ENCODE results near the gene MRPS33. TPM values are rescaled to one million over a fixed set of nuclear protein-coding genes. Genes with fewer than 3 reads are reported as not detected.

MRPS33 gene
- total and polyA plus RNA-seq, 4 donors = 17.3 to 73.6 (median 42.9) TPM

GRCh38 chr7:141028767-141029166 lies 14.0 kb upstream of the MRPS33 start:
- no peak overlapping the region for H3K4me3 ChIP-seq
- no peak overlapping the region for H3K27ac ChIP-seq (ENCODE audit: low read depth in 1 of 2, low read length in 1 of 2)
- no peaks in the 10 kb centered on the region for H3K36me3 ChIP-seq (ENCODE audit: control insufficient read depth in 4 of 4, insufficient read depth in 4 of 4, low read length in 4 of 4)
- no peak for DNase-seq
- TF ChIP-seq CTCF (IDR thresholded peaks at IDR 0.05; ENCODE audit: control extremely low read depth, extremely low read depth) = no peak
- no peaks in the 10 kb centered on the region for H3K27me3 ChIP-seq (ENCODE audit: control insufficient read depth in 3 of 3, insufficient read depth in 3 of 3, low read length in 2 of 3)
- 87 to 89% methylated on average over 3 of the region's 3 CpGs for WGBS, 2 donors
- peaks cover 0 to 8% (median 1%) of the 10 kb centered on the region in 4 donors for H3K9me3 ChIP-seq (ENCODE audit: control insufficient read depth in 4 of 4, insufficient read depth in 3 of 4, low read length in 3 of 4)
- no peaks in the 10 kb centered on the region for H3K4me1 ChIP-seq (ENCODE audit: control insufficient read depth in 5 of 5, insufficient read depth in 5 of 5, low read length in 5 of 5)
- no peak for ATAC-seq (ENCODE audit: insufficient read depth, low FRiP score)
- no peak overlapping the region for H3K9ac ChIP-seq (ENCODE audit: insufficient read depth in 1 of 2, low read length in 2 of 2)

GRCh38 chr7:141027043-141027442 lies 12.3 kb upstream of the MRPS33 start:
- no peak overlapping the region for H3K27ac ChIP-seq (ENCODE audit: low read depth in 1 of 2, low read length in 1 of 2)
- H3K27me3 ChIP-seq (ENCODE audit: control insufficient read depth in 3 of 3, insufficient read depth in 3 of 3, low read length in 2 of 3) = no peaks in the 10 kb centered on the region
- no peak overlapping the region for H3K9ac ChIP-seq (ENCODE audit: insufficient read depth in 1 of 2, low read length in 2 of 2)
- DNase-seq = no peak
- no peak for ATAC-seq (ENCODE audit: insufficient read depth, low FRiP score)
- H3K36me3 ChIP-seq (ENCODE audit: control insufficient read depth in 4 of 4, insufficient read depth in 4 of 4, low read length in 4 of 4) = no peaks in the 10 kb centered on the region
- no peak overlapping the region for H3K4me3 ChIP-seq
- peaks cover 0 to 6% (median 1%) of the 10 kb centered on the region in 4 donors for H3K9me3 ChIP-seq (ENCODE audit: control insufficient read depth in 4 of 4, insufficient read depth in 3 of 4, low read length in 3 of 4)
- WGBS, 2 donors = 60% methylated on average over 3 of the region's 3 CpGs
- TF ChIP-seq CTCF (IDR thresholded peaks at IDR 0.05; ENCODE audit: control extremely low read depth, extremely low read depth) = no peak
- H3K4me1 ChIP-seq (ENCODE audit: control insufficient read depth in 5 of 5, insufficient read depth in 5 of 5, low read length in 5 of 5) = no peaks in the 10 kb centered on the region

GRCh38 chr7:141024668-141025067 lies 9.9 kb upstream of the MRPS33 start:
- TF ChIP-seq CTCF (IDR thresholded peaks at IDR 0.05; ENCODE audit: control extremely low read depth, extremely low read depth) = no peak
- H3K27ac ChIP-seq (ENCODE audit: low read depth in 1 of 2, low read length in 1 of 2) = no peak overlapping the region
- ATAC-seq (ENCODE audit: insufficient read depth, low FRiP score) (no peak), DNase-seq (no peak)
- H3K9ac ChIP-seq (ENCODE audit: insufficient read depth in 1 of 2, low read length in 2 of 2) = no peak overlapping the region
- H3K36me3 ChIP-seq (ENCODE audit: control insufficient read depth in 4 of 4, insufficient read depth in 4 of 4, low read length in 4 of 4) = no peaks in the 10 kb centered on the region
- no peaks in the 10 kb centered on the region for H3K27me3 ChIP-seq (ENCODE audit: control insufficient read depth in 3 of 3, insufficient read depth in 3 of 3, low read length in 2 of 3)
- 86 to 91% methylated on average over 1 of the region's 1 CpG for WGBS, 2 donors
- H3K4me3 ChIP-seq = no peak overlapping the region
- peaks cover 0 to 6% (median 1%) of the 10 kb centered on the region in 4 donors for H3K9me3 ChIP-seq (ENCODE audit: control insufficient read depth in 4 of 4, insufficient read depth in 3 of 4, low read length in 3 of 4)
- no peaks in the 10 kb centered on the region for H3K4me1 ChIP-seq (ENCODE audit: control insufficient read depth in 5 of 5, insufficient read depth in 5 of 5, low read length in 5 of 5)

- Histone ChIP-seq H3K27ac (ENCODE audit: low read depth in 1 of 2, low read length in 1 of 2) (no peak overlapping the region), H3K36me3 (ENCODE audit: control insufficient read depth in 4 of 4, insufficient read depth in 4 of 4, low read length in 4 of 4) (no peaks in the 10 kb centered on the region), H3K9me3 (ENCODE audit: control insufficient read depth in 4 of 4, insufficient read depth in 3 of 4, low read length in 3 of 4) (peaks cover 0 to 6% (median 1%) of the 10 kb centered on the region in 4 donors), H3K4me3 (no peak overlapping the region), H3K9ac (ENCODE audit: insufficient read depth in 1 of 2, low read length in 2 of 2) (no peak overlapping the region), H3K27me3 (ENCODE audit: control insufficient read depth in 3 of 3, insufficient read depth in 3 of 3, low read length in 2 of 3) (no peaks in the 10 kb centered on the region), H3K4me1 (ENCODE audit: control insufficient read depth in 5 of 5, insufficient read depth in 5 of 5, low read length in 5 of 5) (no peaks in the 10 kb centered on the region)
- 64 to 89% methylated on average over 1 of the region's 1 CpG for WGBS, 2 donors
- DNase-seq (no peak), ATAC-seq (ENCODE audit: insufficient read depth, low FRiP score) (no peak)
- no peak for TF ChIP-seq CTCF (IDR thresholded peaks at IDR 0.05; ENCODE audit: control extremely low read depth, extremely low read depth)
Measured at GRCh38 chr7:141023295-141023694, 8.5 kb upstream of the MRPS33 start.

All from lung (tissue), 12 donors.